Skeletal muscle satellite cell (primary cell): ENCODE measurements around the gene C4BPA. TPM values are rescaled to one million over a fixed set of nuclear protein-coding genes. Genes with fewer than 3 reads are reported as not detected.

Source experiments
- small RNA-seq: library from RNA; depleted of rRNA; stranded (forward); fragments of <200 nt; gene quantifications from one replicate; pipeline ENCODE3, GENCODE V24; 2012

The C4BPA gene

Small RNAs within 50 kb of the gene (small RNA-seq; reads per million reads assigned to genes)
- gene AL445493.1, result not detected
